ENCODE results near the gene MRPL55.

Gene MRPL55

DNA sequence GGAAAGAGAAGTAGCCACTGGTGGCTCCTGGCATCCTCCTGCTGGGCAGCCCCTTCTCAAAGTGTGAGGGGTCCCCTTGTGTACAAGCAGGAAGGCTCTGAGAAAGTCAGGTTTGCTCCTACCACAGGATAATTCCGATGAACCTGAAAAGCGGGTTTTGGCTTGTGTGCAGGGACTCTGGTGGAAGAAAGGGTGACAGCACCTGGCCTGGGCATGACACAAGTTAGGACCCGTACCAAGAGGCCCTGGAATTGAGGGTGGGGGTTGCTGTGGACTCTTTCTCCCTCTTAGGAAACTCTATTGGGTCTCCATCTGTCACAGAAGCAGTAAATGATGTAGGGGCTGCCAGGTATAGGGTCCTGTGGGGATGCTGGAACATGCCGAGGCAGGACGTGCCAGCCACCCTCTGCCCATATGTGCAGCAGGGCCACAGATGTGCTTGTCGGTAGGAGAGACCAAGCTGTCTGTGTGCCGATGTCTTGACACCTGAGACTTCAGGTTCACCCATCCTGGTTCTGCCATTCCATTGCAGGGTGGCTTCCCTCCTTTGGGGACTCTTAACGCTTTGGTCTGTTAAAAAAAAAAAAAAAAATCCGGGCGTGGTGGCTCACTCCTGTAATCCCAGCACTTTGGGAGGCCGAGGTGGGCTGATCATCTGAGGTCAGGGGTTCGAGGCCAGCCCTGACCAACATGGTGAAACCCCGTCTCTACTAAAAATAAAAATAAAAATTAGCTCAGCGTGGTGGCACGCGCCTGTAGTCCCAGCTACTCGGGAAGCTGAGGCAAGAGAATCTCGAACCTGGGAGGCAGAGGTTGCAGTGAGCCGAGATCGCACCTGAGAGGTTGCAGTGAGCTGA, 15.8 kb downstream of the MRPL55 start:
- no peak for TF ChIP-seq CTCF (IDR thresholded peaks at IDR 0.05; ENCODE audit: extremely low read depth, missing control alignments)
- no peak for DNase-seq (ENCODE audit: low spot score)

GRCh38 chr1:228092342-228093049, 16.6 kb downstream of the MRPL55 start:
- no peak for TF ChIP-seq CTCF (IDR thresholded peaks at IDR 0.05; ENCODE audit: extremely low read depth, missing control alignments)
- no peak for DNase-seq (ENCODE audit: low spot score)

DNA sequence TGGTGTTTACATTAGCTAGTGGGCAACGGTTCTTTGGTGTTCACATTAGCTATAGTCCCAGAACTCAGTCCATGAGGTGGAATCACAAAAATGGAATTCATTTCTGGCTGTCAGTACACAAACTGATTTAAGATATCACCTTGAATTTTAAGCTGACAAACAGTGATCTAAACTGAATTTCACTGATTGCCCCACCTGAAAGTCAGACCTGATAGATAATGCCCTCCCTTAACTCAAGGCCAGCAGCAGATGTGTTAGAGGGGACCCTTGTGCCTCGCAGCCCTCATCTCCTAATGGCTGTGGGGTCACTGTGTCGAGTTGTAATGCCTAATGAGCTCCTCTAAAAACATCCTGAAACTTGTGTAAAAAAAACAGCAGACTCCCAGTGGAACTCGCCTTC, 18.0 kb downstream of the MRPL55 start:
- no peak for DNase-seq (ENCODE audit: low spot score)
- TF ChIP-seq CTCF (IDR thresholded peaks at IDR 0.05; ENCODE audit: extremely low read depth, missing control alignments) = no peak

GRCh38 chr1:228090613-228091081, 18.5 kb downstream of the MRPL55 start:
- TF ChIP-seq CTCF (IDR thresholded peaks at IDR 0.05; ENCODE audit: extremely low read depth, missing control alignments) = no peak

GRCh38 chr1:228089519-228090380, 19.3 kb downstream of the MRPL55 start:
- no peak for TF ChIP-seq CTCF (IDR thresholded peaks at IDR 0.05; ENCODE audit: extremely low read depth, missing control alignments)
- DNase-seq (ENCODE audit: low spot score) = no peak

More at GRCh38 chr1:228090613-228091081, 18.5 kb downstream of the MRPL55 start:
- no peak for DNase-seq (ENCODE audit: low spot score)

DNA sequence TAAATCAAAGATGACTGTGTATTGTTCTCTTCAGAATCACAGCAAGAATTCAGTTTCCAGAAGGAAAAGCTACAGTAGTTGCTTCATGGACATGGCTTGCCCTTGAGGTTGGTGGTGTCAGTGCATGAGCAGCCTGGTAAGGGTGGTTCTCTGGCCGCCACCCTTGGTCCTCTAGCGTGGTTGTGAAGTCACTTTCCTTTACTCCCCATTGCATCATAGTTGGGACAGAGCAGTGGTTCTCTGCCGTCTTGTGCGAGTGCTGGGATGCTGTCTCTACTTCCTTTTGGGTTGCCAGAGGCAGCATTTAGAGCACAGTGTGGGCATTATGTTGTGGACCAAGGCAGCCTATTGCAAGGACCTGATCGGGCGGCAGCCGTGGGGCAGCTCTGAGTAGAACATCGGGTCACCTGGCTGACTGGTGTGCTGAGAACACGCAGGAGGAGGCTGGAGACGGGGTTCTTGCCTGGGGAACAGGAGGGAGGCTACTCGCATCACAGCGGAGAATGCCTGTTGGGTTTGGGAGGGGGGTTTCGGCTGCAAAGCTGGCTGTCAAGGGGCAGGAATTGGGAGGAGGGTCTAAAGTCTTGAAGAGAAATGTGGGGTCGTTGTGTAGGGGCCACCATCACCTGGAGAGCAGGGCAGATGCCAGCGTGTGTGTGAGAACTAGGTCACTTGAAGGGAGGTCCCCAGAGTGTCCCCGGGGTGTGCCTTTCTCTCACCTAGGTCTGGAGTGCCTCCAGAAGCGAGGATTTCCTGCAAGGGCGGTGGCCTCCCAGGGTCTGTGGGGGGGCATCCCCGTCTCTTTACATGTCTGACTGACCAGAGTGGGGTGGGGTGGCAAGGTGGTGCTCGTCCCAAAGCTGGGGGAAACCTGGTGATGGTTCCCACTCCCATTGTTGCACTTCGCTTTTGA, 20.3 kb downstream of the MRPL55 start:
- DNase-seq (ENCODE audit: low spot score) = no peak
- no peak for TF ChIP-seq CTCF (IDR thresholded peaks at IDR 0.05; ENCODE audit: extremely low read depth, missing control alignments)
